ENCODE data around the gene TSG101. TPM values are rescaled to one million over a fixed set of nuclear protein-coding genes. Genes with fewer than 3 reads are reported as not detected.
A peak's percentile ranks its signal among the peaks of the same experiment; 100 is the strongest.

Gene TSG101
- total RNA-seq, 1 donor from 2014 or later = 46.4 TPM

DNA sequence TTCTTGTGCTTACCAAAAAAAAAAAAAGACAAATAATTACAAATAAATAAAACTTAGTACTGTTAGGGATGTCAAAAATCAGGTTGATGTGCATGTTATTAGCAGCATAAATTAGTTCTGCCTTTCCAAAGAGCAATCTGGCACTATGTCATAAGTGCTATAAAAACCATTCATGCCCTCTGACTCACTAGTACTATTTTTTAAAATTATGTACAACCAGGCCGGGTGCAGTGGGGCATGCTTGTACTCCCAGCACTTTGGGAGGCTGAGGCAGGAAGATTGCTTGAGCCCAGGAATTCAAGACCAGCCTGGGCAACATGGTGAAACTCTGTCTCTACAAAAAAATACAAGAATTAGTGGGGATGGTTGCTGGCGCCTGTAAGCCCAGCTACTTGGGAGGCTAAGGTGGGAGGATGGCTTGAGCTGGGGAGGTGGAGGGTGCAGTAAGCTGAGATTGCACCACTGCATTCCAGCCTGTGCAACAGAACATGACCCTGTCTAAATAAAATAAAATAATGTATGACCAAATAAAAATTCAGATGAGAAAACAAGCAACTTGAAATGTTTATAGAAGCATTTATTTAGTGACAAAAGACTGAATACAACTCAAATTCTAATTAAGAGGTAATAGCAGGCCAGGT, 36.5 kb upstream of the TSG101 start:
- Histone ChIP-seq H3K36me3 (peaks cover 0 to 35% of the 10 kb centered on the region in 2 donors), H3K9me3 (no peaks in the 10 kb centered on the region), H3K27ac (no peak overlapping the region), H3K27me3 (no peaks in the 10 kb centered on the region), H3K4me3 (no peak overlapping the region), H3K4me1 (no peaks in the 10 kb centered on the region)
- no peak for DNase-seq (ENCODE audit: extremely low spot score in 2 of 2)
- TF ChIP-seq CTCF (IDR thresholded peaks at IDR 0.05) (no peak), POLR2A (IDR thresholded peaks at IDR 0.05) (no peak), POLR2AphosphoS5 (IDR thresholded peaks at IDR 0.05; ENCODE audit: insufficient read depth in 1 of 2, low read depth in 1 of 2) (no peak)
- intact Hi-C loops (cut with DNase I) = no loop called here

DNA sequence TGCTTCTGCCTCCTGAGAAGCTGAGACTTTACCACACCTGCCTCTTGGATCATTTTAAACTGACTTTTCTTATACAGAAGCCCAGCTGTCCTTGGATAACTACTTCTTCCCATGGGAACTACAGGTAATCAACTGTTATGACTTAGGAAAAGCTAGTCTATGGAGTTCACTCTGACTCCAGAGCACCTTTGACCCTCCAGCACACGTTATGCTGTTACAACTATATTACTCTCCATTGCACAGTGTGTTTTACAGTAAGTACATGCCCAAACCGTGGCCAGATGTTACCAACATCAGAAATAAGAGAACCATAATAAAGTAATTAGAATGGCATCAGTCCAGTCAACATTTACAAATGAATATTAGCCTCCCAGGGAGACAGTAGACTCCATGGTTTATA, 21.3 kb upstream of the TSG101 start:
- intact Hi-C loops (cut with DNase I) = no loop called here
- TF ChIP-seq POLR2A (IDR thresholded peaks at IDR 0.05) (no peak), CTCF (IDR thresholded peaks at IDR 0.05) (no peak), POLR2AphosphoS5 (IDR thresholded peaks at IDR 0.05; ENCODE audit: insufficient read depth in 1 of 2, low read depth in 1 of 2) (no peak)
- H3K4me1 ChIP-seq = no peaks in the 10 kb centered on the region
- H3K36me3 ChIP-seq = peaks cover 0 to 29% of the 10 kb centered on the region in 2 donors
- no peak overlapping the region for H3K27ac ChIP-seq
- H3K27me3 ChIP-seq = no peaks in the 10 kb centered on the region
- H3K9me3 ChIP-seq = no peaks in the 10 kb centered on the region
- H3K4me3 ChIP-seq = no peak overlapping the region
- no peak for DNase-seq (ENCODE audit: extremely low spot score in 2 of 2)

GRCh38 chr11:18540207-18541009, 13.7 kb upstream of the TSG101 start:
- H3K27ac ChIP-seq = no peak overlapping the region
- DNase-seq (ENCODE audit: extremely low spot score in 2 of 2) = no peak
- no peaks in the 10 kb centered on the region for H3K4me1 ChIP-seq
- TF ChIP-seq CTCF (IDR thresholded peaks at IDR 0.05) (peak in 1 of 3 experiments; percentile 20), POLR2AphosphoS5 (IDR thresholded peaks at IDR 0.05; ENCODE audit: insufficient read depth in 1 of 2, low read depth in 1 of 2) (no peak)
- no peaks in the 10 kb centered on the region for H3K27me3 ChIP-seq
- intact Hi-C loops (cut with DNase I) = no loop called here
- H3K4me3 ChIP-seq = no peak overlapping the region
- H3K9me3 ChIP-seq = no peaks in the 10 kb centered on the region
- peaks cover 0 to 19% of the 10 kb centered on the region in 2 donors for H3K36me3 ChIP-seq

DNA sequence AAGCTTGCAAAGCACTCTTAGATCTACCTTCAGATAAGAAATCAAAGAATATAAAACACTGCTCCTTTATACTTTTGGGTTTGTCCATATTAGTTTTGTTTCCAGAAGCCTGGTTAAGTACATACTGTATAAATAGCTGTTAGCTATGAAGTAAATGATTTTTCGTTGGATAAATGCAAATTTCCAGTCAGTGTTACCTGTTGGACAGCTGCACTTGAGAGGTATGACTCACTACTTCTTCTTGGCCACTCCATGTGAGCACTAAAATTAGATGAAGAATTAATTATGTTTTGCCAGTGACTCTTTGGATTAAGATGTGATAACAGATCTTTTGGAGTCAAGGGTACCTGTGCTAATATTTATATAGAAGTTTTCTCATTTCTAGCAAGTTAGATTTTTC, 9.5 kb upstream of the TSG101 start:
- DNase-seq (ENCODE audit: extremely low spot score in 2 of 2) = no peak
- no peaks in the 10 kb centered on the region for H3K4me1 ChIP-seq
- peaks cover 0 to 23% of the 10 kb centered on the region in 2 donors for H3K36me3 ChIP-seq
- TF ChIP-seq CTCF (IDR thresholded peaks at IDR 0.05) (no peak), POLR2AphosphoS5 (IDR thresholded peaks at IDR 0.05; ENCODE audit: insufficient read depth in 1 of 2, low read depth in 1 of 2) (no peak), POLR2A (IDR thresholded peaks at IDR 0.05) (no peak)
- H3K9me3 ChIP-seq = no peaks in the 10 kb centered on the region
- intact Hi-C loops (cut with DNase I) = no loop called here
- H3K4me3 ChIP-seq = no peak overlapping the region
- H3K27me3 ChIP-seq = no peaks in the 10 kb centered on the region
- H3K27ac ChIP-seq = no peak overlapping the region

GRCh38 chr11:18534245-18534644, 7.5 kb upstream of the TSG101 start:
- H3K36me3 ChIP-seq = peaks cover 0 to 23% of the 10 kb centered on the region in 2 donors
- H3K27ac ChIP-seq = no peak overlapping the region
- no peaks in the 10 kb centered on the region for H3K27me3 ChIP-seq
- H3K4me1 ChIP-seq = no peaks in the 10 kb centered on the region
- TF ChIP-seq POLR2AphosphoS5 (IDR thresholded peaks at IDR 0.05; ENCODE audit: insufficient read depth in 1 of 2, low read depth in 1 of 2) (no peak), POLR2A (IDR thresholded peaks at IDR 0.05) (no peak), CTCF (IDR thresholded peaks at IDR 0.05) (no peak)
- DNase-seq (ENCODE audit: extremely low spot score in 2 of 2) = no peak
- no peaks in the 10 kb centered on the region for H3K9me3 ChIP-seq
- H3K4me3 ChIP-seq = no peak overlapping the region
- intact Hi-C loops (cut with DNase I) = no loop called here
